ENCODE results near the gene PRRG2. TPM values are rescaled to one million over a fixed set of nuclear protein-coding genes. Genes with fewer than 3 reads are reported as not detected.

PRRG2 gene
- polyA plus RNA-seq, 1 donor (not counting 4 experiments of a cell fraction or from before 2014, with no cell fraction given), result 5.3 TPM

- Histone ChIP-seq H3K4me1 (ENCODE audit: control insufficient read depth, extremely low read depth, insufficient read depth, low read length) (peaks cover 8% of the 10 kb centered on the region), H2AFZ (ENCODE audit: control insufficient read depth, low read length) (no peak overlapping the region), H3K4me2 (ENCODE audit: control insufficient read depth, extremely low read depth, insufficient read depth, low read depth, low read length) (no peak overlapping the region), H3K79me2 (ENCODE audit: control insufficient read depth, insufficient read depth, low read length) (peaks cover 42% of the 10 kb centered on the region), H3K9me3 (ENCODE audit: control insufficient read depth, low read depth, low read length) (no peaks in the 10 kb centered on the region), H3K9me1 (ENCODE audit: control insufficient read depth, extremely low read depth, insufficient read depth, low read length) (peaks cover 2% of the 10 kb centered on the region), H4K20me1 (ENCODE audit: control insufficient read depth, extremely low read depth, insufficient read depth, low read length) (peaks cover 3% of the 10 kb centered on the region), H3K4me3 (ENCODE audit: control insufficient read depth in 2 of 3, extremely low read depth in 1 of 3, insufficient read depth in 2 of 3, low read depth in 1 of 3, low read length in 3 of 3) (no peak overlapping the region), H3K27ac (ENCODE audit: control insufficient read depth, insufficient read depth, low read length) (no peak overlapping the region), H3K36me3 (ENCODE audit: control insufficient read depth in 2 of 2, extremely low read depth in 1 of 2, insufficient read depth in 2 of 2, low read length in 2 of 2) (peaks cover 12 to 23% of the 10 kb centered on the region in 2 experiments), H3K27me3 (ENCODE audit: control insufficient read depth, extremely low read depth, insufficient read depth, low read length) (no peaks in the 10 kb centered on the region), H3K9ac (ENCODE audit: control insufficient read depth, extremely low read depth, insufficient read depth, low read length) (no peak overlapping the region)
- dilution Hi-C loops (cut with MboI; ENCODE audit: extremely low pct_ligation_motif_present, low sequenced_read_pairs), result no loop called here
- FAIRE-seq (no peak), DNase-seq (ENCODE audit: low read depth, low spot score) (no peak)
- no peak for TF ChIP-seq CTCF (optimal IDR thresholded peaks at IDR 0.05 in 1 of 3, IDR thresholded peaks at IDR 0.05 in 1 of 3, conservative IDR thresholded peaks at IDR 0.05 in 1 of 3; ENCODE audit: extremely low read depth in 1 of 3, insufficient read depth in 2 of 3, low read length in 3 of 3)
- TF ChIP-seq EZH2 (IDR thresholded peaks at IDR 0.05; ENCODE audit: low read length), result no peak
Measured at GRCh38 chr19:49613374-49613773, 32.3 kb downstream of the PRRG2 start.

DNA sequence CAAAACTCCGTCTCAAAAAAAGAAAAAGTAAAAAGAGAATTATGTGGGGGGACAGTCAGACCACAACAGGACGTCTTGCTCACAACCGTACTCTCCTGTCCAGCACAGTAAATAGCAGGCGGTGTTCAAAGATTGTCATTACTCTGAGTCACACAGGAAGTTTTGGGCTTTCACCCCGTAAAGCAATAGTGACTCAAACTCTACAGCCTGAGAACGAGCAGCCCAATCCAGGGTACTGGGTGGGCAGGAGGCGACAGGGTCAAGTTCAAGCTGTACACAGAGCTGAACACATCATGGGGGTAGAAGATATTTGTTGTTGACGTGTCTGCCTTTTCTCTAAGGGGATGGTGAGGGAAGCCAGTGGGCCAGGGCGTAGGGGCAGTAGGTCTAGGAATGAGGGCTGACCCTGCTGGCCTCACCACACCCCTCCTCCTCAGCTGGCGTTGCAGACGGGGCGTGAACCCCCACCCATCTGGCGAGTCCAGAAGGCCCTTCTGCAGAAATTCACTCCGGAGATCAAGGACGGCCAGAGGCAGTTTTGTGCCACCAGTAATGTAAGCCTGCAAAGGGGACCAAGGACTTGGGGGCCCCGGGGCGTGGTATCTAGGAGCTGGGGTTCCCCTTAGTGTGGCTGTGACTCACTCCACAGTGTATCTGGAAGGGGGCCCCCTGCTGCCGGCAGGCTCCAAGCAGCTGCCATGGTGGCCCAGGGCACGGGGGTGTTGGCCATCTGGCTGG is 33.1 kb downstream of the PRRG2 start:
- Histone ChIP-seq H3K79me2 (ENCODE audit: control insufficient read depth, insufficient read depth, low read length) (peaks cover 33% of the 10 kb centered on the region), H3K9ac (ENCODE audit: control insufficient read depth, extremely low read depth, insufficient read depth, low read length) (peak overlapping the region; percentile 22), H3K27ac (ENCODE audit: control insufficient read depth, insufficient read depth, low read length) (peak overlapping the region; percentile 20), H3K4me3 (ENCODE audit: control insufficient read depth in 2 of 3, extremely low read depth in 1 of 3, insufficient read depth in 2 of 3, low read depth in 1 of 3, low read length in 3 of 3) (no peak overlapping the region), H3K4me2 (ENCODE audit: control insufficient read depth, extremely low read depth, insufficient read depth, low read depth, low read length) (no peak overlapping the region), H2AFZ (ENCODE audit: control insufficient read depth, low read length) (no peak overlapping the region), H3K9me3 (ENCODE audit: control insufficient read depth, low read depth, low read length) (no peaks in the 10 kb centered on the region), H3K27me3 (ENCODE audit: control insufficient read depth, extremely low read depth, insufficient read depth, low read length) (no peaks in the 10 kb centered on the region), H3K4me1 (ENCODE audit: control insufficient read depth, extremely low read depth, insufficient read depth, low read length) (peaks cover 8% of the 10 kb centered on the region), H3K9me1 (ENCODE audit: control insufficient read depth, extremely low read depth, insufficient read depth, low read length) (peaks cover 2% of the 10 kb centered on the region), H3K36me3 (ENCODE audit: control insufficient read depth in 2 of 2, extremely low read depth in 1 of 2, insufficient read depth in 2 of 2, low read length in 2 of 2) (peaks cover 13 to 21% of the 10 kb centered on the region in 2 experiments), H4K20me1 (ENCODE audit: control insufficient read depth, extremely low read depth, insufficient read depth, low read length) (peaks cover 3% of the 10 kb centered on the region)
- FAIRE-seq, result no peak
- TF ChIP-seq CTCF (optimal IDR thresholded peaks at IDR 0.05 in 1 of 3, IDR thresholded peaks at IDR 0.05 in 1 of 3, conservative IDR thresholded peaks at IDR 0.05 in 1 of 3; ENCODE audit: extremely low read depth in 1 of 3, insufficient read depth in 2 of 3, low read length in 3 of 3) (no peak), EZH2 (IDR thresholded peaks at IDR 0.05; ENCODE audit: low read length) (no peak)
- dilution Hi-C loops (cut with MboI; ENCODE audit: extremely low pct_ligation_motif_present, low sequenced_read_pairs), result no loop called here
- DNase-seq (ENCODE audit: low read depth, low spot score), result no peak

All from keratinocyte (primary cell).